ENCODE measurements around the gene PANK2.

DNA sequence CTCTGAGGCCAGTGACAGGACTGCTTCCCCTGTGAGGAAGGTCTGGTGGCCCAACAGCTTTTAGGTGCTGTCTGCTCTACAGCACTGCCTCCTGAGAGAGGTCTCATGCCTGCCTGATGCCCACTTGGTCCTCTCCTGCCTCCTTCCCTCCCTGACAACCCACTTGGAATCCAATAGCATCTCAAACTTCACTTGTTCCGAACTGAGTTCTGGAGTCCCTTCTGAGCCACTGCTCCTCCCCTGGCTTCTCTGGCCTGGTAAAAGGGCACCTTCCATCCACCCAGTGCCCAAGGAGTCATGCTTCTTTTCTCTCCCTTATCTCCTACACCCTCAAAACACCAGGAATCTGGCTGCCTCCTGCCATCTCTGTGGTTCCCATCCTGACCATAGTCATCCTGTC, 40.6 kb upstream of the PANK2 start:
- TF ChIP-seq, protein P1, sequence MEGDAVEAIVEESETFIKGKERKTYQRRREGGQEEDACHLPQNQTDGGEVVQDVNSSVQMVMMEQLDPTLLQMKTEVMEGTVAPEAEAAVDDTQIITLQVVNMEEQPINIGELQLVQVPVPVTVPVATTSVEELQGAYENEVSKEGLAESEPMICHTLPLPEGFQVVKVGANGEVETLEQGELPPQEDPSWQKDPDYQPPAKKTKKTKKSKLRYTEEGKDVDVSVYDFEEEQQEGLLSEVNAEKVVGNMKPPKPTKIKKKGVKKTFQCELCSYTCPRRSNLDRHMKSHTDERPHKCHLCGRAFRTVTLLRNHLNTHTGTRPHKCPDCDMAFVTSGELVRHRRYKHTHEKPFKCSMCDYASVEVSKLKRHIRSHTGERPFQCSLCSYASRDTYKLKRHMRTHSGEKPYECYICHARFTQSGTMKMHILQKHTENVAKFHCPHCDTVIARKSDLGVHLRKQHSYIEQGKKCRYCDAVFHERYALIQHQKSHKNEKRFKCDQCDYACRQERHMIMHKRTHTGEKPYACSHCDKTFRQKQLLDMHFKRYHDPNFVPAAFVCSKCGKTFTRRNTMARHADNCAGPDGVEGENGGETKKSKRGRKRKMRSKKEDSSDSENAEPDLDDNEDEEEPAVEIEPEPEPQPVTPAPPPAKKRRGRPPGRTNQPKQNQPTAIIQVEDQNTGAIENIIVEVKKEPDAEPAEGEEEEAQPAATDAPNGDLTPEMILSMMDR (IDR thresholded peaks at IDR 0.05), result no peak
- no peak for TF ChIP-seq POLR2A (IDR thresholded peaks at IDR 0.05)

Measured in body of pancreas (tissue), 4 donors.